T-helper 1 cell (primary cell): ENCODE measurements around the gene HEY2.

Experiments used
- DNase-seq, 5 donors: peaks; one replicate each; pipeline ENCODE4 v3.0.0-alpha.2; 2012 to 2020

Gene HEY2

GRCh38 chr6:125745281-125746018 is 4.0 kb upstream of the HEY2 start:
- no peak for DNase-seq

GRCh38 chr6:125746019-125746414 is 3.4 kb upstream of the HEY2 start:
- DNase-seq, result no peak

- peak in 4 of 5 donors; percentile 56 to 70 (median 64) for DNase-seq
Observed at GRCh38 chr6:125746731-125747588, 2.5 kb upstream of the HEY2 start.

GRCh38 chr6:125747589-125748405 is 1.6 kb upstream of the HEY2 start:
- peak in 3 of 5 donors; percentile 4 to 20 (median 19) for DNase-seq

- DNase-seq, result peak in 2 of 5 donors; percentile 6 to 8
Observed at GRCh38 chr6:125748406-125749172, 843 bp upstream of the HEY2 start.

- peak in 1 of 5 donors; percentile 4 for DNase-seq
Observed at GRCh38 chr6:125749865-125750691, 646 bp downstream of the HEY2 start.

- DNase-seq, result no peak
Observed at GRCh38 chr6:125750692-125751333, 1.4 kb downstream of the HEY2 start.

GRCh38 chr6:125751334-125751916 is 2.0 kb downstream of the HEY2 start:
- DNase-seq, result no peak

GRCh38 chr6:125752773-125753172 is 3.3 kb downstream of the HEY2 start:
- DNase-seq, result no peak

GRCh38 chr6:125753218-125753936 is 3.9 kb downstream of the HEY2 start:
- peak in 1 of 5 donors; percentile 14 for DNase-seq

- no peak for DNase-seq
Observed at GRCh38 chr6:125753937-125754259, 4.5 kb downstream of the HEY2 start.

- no peak for DNase-seq
Observed at GRCh38 chr6:125754566-125754965, 5.1 kb downstream of the HEY2 start.

- DNase-seq, result no peak
Observed at GRCh38 chr6:125759184-125759902, 9.9 kb downstream of the HEY2 start.

- no peak for DNase-seq
Observed at GRCh38 chr6:125759959-125760457, 10.6 kb downstream of the HEY2 start.

GRCh38 chr6:125764121-125764671 is 14.8 kb downstream of the HEY2 start:
- no peak for DNase-seq

GRCh38 chr6:125765944-125766343 is 16.5 kb downstream of the HEY2 start:
- DNase-seq, result no peak

- DNase-seq, result no peak
Observed at GRCh38 chr6:125766641-125767040, 17.2 kb downstream of the HEY2 start.

GRCh38 chr6:125769147-125769783 is 19.8 kb downstream of the HEY2 start:
- no peak for DNase-seq
